WTC11 (cell line): ENCODE measurements around the gene HRH1.

Experiments used
- ATF2 ChIP-seq: sonication (generic); formaldehyde crosslinking; IDR thresholded peaks from 2 replicates; pipeline ENCODE4 v1.8.1; 2022; ENCODE audit warnings: low read depth, missing genetic modification reagents, borderline replicate concordance
- CTCF ChIP-seq: fragments of 200-600 bp; IDR thresholded peaks from 2 replicates; pipeline ENCODE4 v1.8.0; 2022; ENCODE audit warnings: antibody characterized with exemption
- IRF2 ChIP-seq: sonication (generic); formaldehyde crosslinking; IDR thresholded peaks from 2 replicates; pipeline ENCODE4 v1.8.0; 2022; ENCODE audit warnings: low read depth, missing genetic modification reagents, borderline replicate concordance
- JUN ChIP-seq: sonication (generic); formaldehyde crosslinking; IDR thresholded peaks from 2 replicates; pipeline ENCODE4 v1.8.0; 2023; ENCODE audit warnings: mild to moderate bottlenecking, missing genetic modification reagents
- NFATC4 ChIP-seq: fragments of 250-450 bp; sonication (Bioruptor Pico); IDR thresholded peaks from 2 replicates; pipeline ENCODE4 v1.9.0; 2021; ENCODE audit warnings: mild to moderate bottlenecking
- NR2C2 ChIP-seq: sonication (generic); formaldehyde crosslinking; IDR thresholded peaks from 2 replicates; pipeline ENCODE4 v1.8.0; 2022; ENCODE audit warnings: mild to moderate bottlenecking, missing genetic modification reagents
- PRDM15 ChIP-seq: sonication (generic); formaldehyde crosslinking; IDR thresholded peaks from 2 replicates; pipeline ENCODE4 v1.8.0; 2022; ENCODE audit warnings: missing genetic modification reagents
- SOX15 ChIP-seq: fragments of 250-450 bp; sonication (Bioruptor Pico); IDR thresholded peaks from 2 replicates; pipeline ENCODE4 v1.9.0; 2021; ENCODE audit warnings: mild to moderate bottlenecking
- SP1 ChIP-seq: sonication (generic); formaldehyde crosslinking; conservative IDR thresholded peaks from 2 replicates; pipeline ENCODE4 v1.8.1; 2022; ENCODE audit warnings: missing genetic modification reagents

GRCh38 chr3:11285471-11285870 is 131.2 kb downstream of the HRH1 start:
- TF ChIP-seq CTCF (no peak), JUN (no peak), IRF2 (no peak), ATF2 (CRISPR knock-in tag) (no peak), NFATC4 (CRISPR knock-in tag) (no peak), NR2C2 (CRISPR knock-in tag) (no peak), PRDM15 (CRISPR knock-in tag) (no peak), SP1 (CRISPR knock-in tag) (no peak), SOX15 (no peak)
